GM12801 (cell line): ENCODE measurements around the gene DNAL1.

ENCODE experiments used
- TF ChIP-seq, protein P1 (sequence below): IDR thresholded peaks from one replicate; pipeline ENCODE4 v1.5.1; 2011; ENCODE audit warnings: control low read depth; ENCODE audit not compliant: insufficient read length; ENCODE audit errors: extremely low read depth

DNAL1 gene

DNA sequence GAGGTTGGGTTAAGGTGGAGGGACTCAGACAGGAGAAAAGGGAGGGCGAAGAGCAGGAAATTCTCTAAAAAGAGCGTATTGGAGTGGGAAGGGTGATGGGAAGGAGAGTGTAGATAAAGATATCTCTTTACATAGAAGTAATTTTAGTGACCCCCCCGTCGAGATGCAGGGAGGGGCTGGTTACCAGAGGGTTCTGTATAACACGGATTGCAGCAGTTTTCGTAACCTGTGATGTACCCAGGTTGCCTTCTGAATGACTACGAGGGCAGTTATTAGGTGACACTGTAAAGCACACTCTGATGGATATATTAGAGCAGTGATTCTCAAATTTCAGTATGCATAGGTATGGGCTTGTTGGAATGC, 443 bp downstream of the DNAL1 start:
- TF ChIP-seq, protein P1, sequence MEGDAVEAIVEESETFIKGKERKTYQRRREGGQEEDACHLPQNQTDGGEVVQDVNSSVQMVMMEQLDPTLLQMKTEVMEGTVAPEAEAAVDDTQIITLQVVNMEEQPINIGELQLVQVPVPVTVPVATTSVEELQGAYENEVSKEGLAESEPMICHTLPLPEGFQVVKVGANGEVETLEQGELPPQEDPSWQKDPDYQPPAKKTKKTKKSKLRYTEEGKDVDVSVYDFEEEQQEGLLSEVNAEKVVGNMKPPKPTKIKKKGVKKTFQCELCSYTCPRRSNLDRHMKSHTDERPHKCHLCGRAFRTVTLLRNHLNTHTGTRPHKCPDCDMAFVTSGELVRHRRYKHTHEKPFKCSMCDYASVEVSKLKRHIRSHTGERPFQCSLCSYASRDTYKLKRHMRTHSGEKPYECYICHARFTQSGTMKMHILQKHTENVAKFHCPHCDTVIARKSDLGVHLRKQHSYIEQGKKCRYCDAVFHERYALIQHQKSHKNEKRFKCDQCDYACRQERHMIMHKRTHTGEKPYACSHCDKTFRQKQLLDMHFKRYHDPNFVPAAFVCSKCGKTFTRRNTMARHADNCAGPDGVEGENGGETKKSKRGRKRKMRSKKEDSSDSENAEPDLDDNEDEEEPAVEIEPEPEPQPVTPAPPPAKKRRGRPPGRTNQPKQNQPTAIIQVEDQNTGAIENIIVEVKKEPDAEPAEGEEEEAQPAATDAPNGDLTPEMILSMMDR = no peak

DNA sequence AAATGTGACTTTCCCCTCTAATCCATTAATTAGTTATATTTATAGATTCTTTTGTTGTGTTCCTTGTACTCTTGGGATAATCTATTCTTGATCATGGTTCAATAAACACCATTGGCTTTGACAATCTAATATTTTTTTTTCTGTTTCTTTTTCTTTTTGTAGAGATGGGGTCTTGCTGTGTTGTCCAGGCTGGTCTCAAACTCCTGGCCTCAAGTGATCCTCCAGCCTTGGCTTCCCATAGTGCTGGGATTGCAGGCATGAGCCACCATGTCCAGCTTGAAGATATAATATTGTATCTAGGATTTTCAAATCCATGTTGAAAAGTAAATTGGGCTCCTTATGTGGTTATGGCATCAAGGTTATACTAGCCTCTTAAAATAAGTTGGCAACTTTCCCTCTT, 6.2 kb downstream of the DNAL1 start:
- TF ChIP-seq, protein P1 = no peak

DNA sequence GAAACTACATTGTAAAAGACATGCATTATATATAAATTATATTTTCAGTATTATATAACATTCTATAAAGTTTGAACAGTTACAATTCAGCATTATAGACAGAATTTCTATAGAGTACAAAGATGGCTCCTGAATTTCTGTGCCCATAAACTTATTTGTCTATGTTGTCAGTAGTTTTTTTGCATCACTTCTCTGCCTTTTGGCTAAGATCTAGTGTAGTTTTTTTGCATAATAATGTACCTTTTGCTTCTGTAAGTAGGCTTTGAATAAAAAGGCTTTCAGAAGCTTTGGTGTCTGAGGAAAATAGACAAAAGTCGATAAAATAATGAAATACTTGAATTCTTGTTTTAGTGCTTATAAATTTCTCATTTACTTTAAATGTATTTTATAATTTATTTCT, 11.1 kb downstream of the DNAL1 start:
- TF ChIP-seq, protein P1 = no peak

DNA sequence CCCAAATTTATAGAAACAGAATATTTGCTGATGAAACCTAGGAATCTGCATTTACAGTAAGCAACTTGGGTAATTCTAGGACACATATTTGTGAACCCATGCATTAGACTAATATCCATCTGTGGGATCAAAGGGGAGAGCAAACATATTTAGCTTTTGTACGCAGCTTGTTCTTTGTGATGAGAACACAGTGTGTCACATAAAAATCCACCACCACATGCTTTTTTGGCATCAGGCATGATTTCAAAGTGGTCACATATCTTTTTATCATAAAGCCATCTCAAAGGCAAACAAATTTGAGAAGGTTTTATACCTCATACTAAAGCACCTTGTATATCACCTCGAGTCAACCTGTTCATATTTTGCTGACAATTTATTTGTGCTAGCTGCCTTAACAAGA, 15.7 kb downstream of the DNAL1 start:
- TF ChIP-seq, protein P1 = no peak

DNA sequence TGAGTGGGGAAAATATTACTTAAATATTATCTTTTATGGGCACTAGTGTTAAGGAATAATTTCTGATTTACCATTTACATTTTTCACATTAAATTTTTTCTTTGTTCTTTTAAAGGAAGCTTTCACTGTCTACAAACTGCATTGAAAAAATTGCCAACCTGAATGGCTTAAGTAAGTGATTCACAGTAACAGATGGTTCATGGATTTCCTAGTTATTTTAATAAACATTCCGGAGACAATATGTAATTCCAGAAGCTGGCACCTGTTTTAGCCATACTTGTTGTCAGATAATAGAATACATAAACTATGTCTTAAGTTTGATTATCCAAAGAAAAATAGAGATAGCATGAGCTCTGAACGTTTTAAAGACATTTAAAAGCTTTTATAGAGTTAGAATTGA, 17.1 kb downstream of the DNAL1 start:
- TF ChIP-seq, protein P1 = no peak

DNA sequence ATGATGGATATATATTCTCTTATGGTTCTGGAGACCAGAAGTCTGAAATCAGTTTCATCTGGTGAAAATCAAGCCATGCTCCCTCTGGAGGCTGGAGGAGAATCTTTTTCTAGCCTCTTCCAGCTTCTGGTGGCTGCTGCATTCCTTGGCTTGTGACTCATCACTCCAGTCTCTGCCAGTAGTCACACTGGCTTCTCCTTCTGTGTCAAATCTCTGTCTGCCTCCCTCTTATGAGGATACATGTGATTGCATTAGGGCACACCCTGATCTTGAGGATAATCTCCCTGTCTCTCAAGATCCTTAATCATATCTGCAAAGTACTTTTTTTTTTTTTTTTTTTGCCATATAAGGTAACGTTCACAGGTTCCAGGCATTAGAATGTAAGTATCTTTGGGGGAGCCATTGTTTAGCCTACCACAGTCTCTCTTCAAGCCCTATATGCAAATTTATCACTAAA, 17.7 kb downstream of the DNAL1 start:
- TF ChIP-seq, protein P1 = no peak

DNA sequence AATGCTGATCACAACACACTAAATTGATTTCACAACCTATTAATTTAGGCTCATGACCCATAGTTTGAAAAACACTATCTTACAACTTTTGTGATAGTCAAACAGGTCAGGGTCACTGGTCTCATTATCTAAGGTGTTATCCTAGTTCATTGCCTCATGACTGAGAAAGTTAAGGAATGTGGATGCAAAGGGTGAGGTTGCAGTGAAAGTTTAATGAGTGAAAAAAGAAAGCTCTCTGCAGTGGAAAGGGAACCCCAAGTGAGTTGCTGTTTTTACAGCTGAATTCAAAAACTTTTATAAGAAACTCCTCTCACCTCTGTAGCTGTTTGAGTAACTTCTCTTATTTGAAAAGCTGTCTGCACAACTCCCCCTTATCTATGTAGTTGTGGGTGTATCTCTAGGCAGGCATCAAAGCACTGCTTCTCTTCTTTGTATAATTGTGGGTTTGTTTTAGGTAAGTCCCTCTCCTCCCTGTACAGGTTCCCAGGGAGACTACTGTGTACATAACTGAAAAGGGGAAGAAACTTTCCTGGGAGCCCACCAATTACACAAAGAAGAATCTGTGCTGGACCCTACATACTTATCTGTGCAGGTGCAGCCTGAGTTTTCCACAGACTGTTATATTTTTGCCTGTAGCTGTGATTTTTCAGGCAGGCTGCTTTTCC, 18.9 kb downstream of the DNAL1 start:
- TF ChIP-seq, protein P1 = no peak
